Body of pancreas (tissue), 4 donors: ENCODE measurements around the gene MVD. TPM values are rescaled to one million over a fixed set of nuclear protein-coding genes. Genes with fewer than 3 reads are reported as not detected.

Source experiments
- ATAC-seq: fragments of 150-250 bp; one replicate; pipeline ENCODE4 v1.9.1; 2016
- DNase-seq, 4 donors: peaks; one replicate each; pipeline ENCODE4 v3.0.0-alpha.2; 2019
- H3K27ac ChIP-seq, 4 donors: fragments of 200-600 bp; sonication (generic); 1 replicate in 3 of 4; 2 replicates in 1 of 4; pipeline versions ENCODE4 v1.5.1 to v1.6.1; 2016 to 2019; ENCODE audit warnings: mild to moderate bottlenecking in 1 of 4, mixed read lengths in 1 of 4, moderate library complexity in 1 of 4
- H3K27me3 ChIP-seq, 2 donors: fragments of 200-600 bp; sonication (generic); one replicate each; pipeline ENCODE4 v1.6.0; 2016; ENCODE audit warnings: mild to moderate bottlenecking in 1 of 2
- H3K36me3 ChIP-seq, 2 donors: fragments of 200-600 bp; sonication (generic); replicated peaks in 1 of 2; 2 replicates each; pipeline ENCODE4 v1.5.1; 2016; ENCODE audit warnings: low read depth in 2 of 2; ENCODE audit not compliant: insufficient read depth in 1 of 2
- H3K4me1 ChIP-seq: fragments of 200-600 bp; sonication (generic); one replicate; pipeline ENCODE4 v1.6.0; 2016
- H3K4me3 ChIP-seq, 2 donors: fragments of 200-600 bp; sonication (generic); 1 replicate in 1 of 2; 2 replicates in 1 of 2; pipeline ENCODE4 v1.5.1; 2016 to 2019
- H3K9me3 ChIP-seq, 3 donors: fragments of 200-600 bp; sonication (generic); 1 replicate in 2 of 3; 2 replicates in 1 of 3; pipeline ENCODE4 v1.5.1; 2016
- POLR2A ChIP-seq, 3 donors: fragments of 450-650 bp; IDR thresholded peaks; one replicate each; pipeline ENCODE4 v1.6.1; 2016; ENCODE audit warnings: antibody characterized with exemption in 3 of 3, mild to moderate bottlenecking in 2 of 3
- WGBS, 2 donors: methylation state at CpG; one replicate each; pipeline ENCODE4 v1.1.5; 2017; 5-methylcytosine and 5-hydroxymethylcytosine counted together
- intact Hi-C: fragments of 100-400 bp; cut with DNase I; formaldehyde crosslinking; loops from one replicate; pipeline ENCODE4 v1.15.1; 2023
- total RNA-seq, 2 donors: library from RNA; depleted of rRNA; stranded (reverse); fragments of >200 nt; gene quantifications; one replicate each; pipeline ENCODE4 v1.1.0, GENCODE V29; 2016
- TF ChIP-seq, protein P1 (sequence below), 7 experiments: fragments of 450-650 bp in 4 of 7; fragments of 200-600 bp in 3 of 7; sonication (generic) in 3 of 7; IDR thresholded peaks; one replicate each; pipeline ENCODE4 v1.5.1; 2016 to 2019; ENCODE audit warnings: antibody characterized with exemption in 7 of 7

The MVD gene
- total RNA-seq, 2 donors from 2014 or later: 16.9 to 28.7 TPM

DNA sequence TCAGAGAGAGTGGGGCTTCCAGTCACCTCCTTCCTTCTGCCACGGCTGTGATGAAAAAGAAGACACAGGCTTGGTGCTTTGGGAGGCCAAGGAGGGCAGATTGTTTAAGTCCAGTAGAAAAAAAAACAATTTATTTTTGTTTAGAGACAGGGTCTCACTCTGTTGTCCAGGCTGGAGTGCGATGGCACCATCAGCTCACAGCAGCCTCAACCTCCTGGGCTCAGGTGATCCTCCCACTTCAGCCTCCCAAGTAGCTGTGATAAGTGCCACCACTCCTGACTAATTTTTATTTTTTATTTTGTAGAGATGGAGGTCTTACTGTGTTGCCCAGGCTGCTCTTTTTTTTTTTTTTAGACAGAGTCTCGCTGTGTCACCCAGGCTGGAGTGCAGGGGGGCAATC is 2.7 kb upstream of the MVD start:
- Histone ChIP-seq H3K9me3 (no peaks in the 10 kb centered on the region), H3K4me1 (peaks cover 22% of the 10 kb centered on the region), H3K27ac (peak overlapping the region in 2 of 4 donors; percentile 51 to 61), H3K4me3 (no peak overlapping the region), H3K27me3 (no peaks in the 10 kb centered on the region), H3K36me3 (no peaks in the 10 kb centered on the region)
- DNase-seq: no peak
- no peak for TF ChIP-seq POLR2A (IDR thresholded peaks at IDR 0.05)
- TF ChIP-seq, protein P1, sequence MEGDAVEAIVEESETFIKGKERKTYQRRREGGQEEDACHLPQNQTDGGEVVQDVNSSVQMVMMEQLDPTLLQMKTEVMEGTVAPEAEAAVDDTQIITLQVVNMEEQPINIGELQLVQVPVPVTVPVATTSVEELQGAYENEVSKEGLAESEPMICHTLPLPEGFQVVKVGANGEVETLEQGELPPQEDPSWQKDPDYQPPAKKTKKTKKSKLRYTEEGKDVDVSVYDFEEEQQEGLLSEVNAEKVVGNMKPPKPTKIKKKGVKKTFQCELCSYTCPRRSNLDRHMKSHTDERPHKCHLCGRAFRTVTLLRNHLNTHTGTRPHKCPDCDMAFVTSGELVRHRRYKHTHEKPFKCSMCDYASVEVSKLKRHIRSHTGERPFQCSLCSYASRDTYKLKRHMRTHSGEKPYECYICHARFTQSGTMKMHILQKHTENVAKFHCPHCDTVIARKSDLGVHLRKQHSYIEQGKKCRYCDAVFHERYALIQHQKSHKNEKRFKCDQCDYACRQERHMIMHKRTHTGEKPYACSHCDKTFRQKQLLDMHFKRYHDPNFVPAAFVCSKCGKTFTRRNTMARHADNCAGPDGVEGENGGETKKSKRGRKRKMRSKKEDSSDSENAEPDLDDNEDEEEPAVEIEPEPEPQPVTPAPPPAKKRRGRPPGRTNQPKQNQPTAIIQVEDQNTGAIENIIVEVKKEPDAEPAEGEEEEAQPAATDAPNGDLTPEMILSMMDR (IDR thresholded peaks at IDR 0.05): no peak
- ATAC-seq: no peak
- intact Hi-C loops: no loop called here
- WGBS, 2 donors: 88 to 92% methylated on average over 3 of the region's 3 CpGs

DNA sequence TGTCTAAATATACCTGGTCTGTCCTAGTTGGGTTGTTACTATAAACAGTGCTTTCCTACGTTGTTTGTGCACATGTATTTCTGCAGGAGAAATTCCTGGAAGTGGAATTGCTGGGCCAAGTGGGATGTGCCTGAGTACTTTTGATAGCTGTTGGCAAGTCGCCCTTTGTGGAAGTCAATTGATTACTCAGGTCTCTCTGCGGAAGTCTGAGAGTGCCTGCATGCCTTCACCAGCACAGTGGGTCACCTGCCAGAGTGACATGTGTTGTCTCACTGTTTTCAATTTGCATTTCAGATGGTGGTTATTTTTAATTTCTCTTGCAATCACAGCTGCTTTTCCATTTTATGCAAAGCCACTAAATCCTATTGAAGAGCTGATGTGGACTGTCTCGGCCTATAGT is 2.3 kb upstream of the MVD start:
- Histone ChIP-seq H3K4me1 (peaks cover 22% of the 10 kb centered on the region), H3K27me3 (no peaks in the 10 kb centered on the region), H3K4me3 (no peak overlapping the region), H3K27ac (peak overlapping the region in 2 of 4 donors; percentile 51 to 61), H3K36me3 (no peaks in the 10 kb centered on the region), H3K9me3 (no peaks in the 10 kb centered on the region)
- intact Hi-C loops: no loop called here
- peak; percentile 61 to 80 (median 71) for DNase-seq
- no peak for ATAC-seq
- TF ChIP-seq, protein P1 (IDR thresholded peaks at IDR 0.05): no peak
- no peak for TF ChIP-seq POLR2A (IDR thresholded peaks at IDR 0.05)
- 21 to 36% methylated on average over 4 of the region's 4 CpGs for WGBS, 2 donors

DNA sequence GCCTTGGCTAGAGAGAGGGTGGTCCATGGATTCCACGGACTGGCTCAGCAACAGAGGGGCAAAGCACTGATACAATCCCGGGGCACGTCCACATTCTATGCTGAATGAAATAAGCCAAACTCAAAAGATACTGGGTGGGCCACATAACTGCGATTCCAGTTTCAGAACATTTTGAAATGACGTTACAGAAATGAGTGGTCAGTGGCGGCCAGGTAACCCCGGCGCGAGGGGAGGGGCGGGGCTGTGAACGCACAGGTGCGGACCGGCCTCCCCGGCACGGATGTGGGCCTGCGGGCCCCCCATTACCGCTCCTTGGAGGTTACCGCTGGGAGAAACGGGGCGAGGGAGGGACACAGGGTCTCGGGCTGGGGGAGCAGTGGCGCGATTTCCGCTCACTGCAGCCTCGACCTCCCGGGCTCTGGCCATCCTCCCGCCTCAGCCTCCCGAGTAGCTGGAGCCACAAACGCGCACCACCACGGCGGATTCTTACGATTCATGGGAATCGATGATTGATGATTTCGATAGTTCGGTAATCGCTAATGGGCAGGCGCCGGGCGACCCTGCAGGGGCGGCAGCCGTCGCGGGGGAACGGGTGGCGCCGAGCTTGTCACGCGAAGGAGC is 559 bp downstream of the MVD start:
- WGBS, 2 donors: 2% methylated on average over 19 to 49 of the region's 49 CpGs
- Histone ChIP-seq H3K36me3 (no peaks in the 10 kb centered on the region), H3K9me3 (no peaks in the 10 kb centered on the region), H3K4me1 (peaks cover 22% of the 10 kb centered on the region), H3K27ac (peak overlapping the region; percentile 64 to 85 (median 70)), H3K4me3 (peak overlapping the region; percentile 66 to 69), H3K27me3 (no peaks in the 10 kb centered on the region)
- DNase-seq: peak in 1 of 4 donors; percentile 46
- TF ChIP-seq POLR2A (IDR thresholded peaks at IDR 0.05): no peak
- TF ChIP-seq, protein P1 (IDR thresholded peaks at IDR 0.05): no peak
- no peak for ATAC-seq
- intact Hi-C loops: no loop called here

DNA sequence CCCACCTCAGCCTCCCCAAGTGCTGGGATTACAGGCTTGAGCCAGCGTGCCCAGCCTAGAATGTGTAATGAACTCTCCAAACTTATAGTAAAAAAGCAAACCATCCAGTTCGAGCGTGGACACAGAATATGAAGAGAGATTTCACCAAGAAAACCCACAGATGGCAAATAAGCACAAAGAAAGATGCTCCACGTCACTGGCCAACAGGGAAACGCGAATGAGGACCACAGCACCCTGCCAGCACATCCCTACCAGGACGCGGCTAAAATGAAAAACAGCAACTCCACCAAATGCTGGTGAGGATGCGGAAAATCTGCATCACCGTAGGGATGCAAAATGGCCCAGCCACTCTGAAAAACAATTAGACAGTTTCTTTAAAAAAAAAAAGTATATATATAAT is 1.4 kb downstream of the MVD start:
- TF ChIP-seq, protein P1 (IDR thresholded peaks at IDR 0.05): no peak
- TF ChIP-seq POLR2A (IDR thresholded peaks at IDR 0.05): no peak
- Histone ChIP-seq H3K27me3 (no peaks in the 10 kb centered on the region), H3K27ac (no peak overlapping the region), H3K9me3 (no peaks in the 10 kb centered on the region), H3K4me3 (no peak overlapping the region), H3K36me3 (no peaks in the 10 kb centered on the region), H3K4me1 (peaks cover 22% of the 10 kb centered on the region)
- 80 to 83% methylated on average over 10 of the region's 10 CpGs for WGBS, 2 donors
- ATAC-seq: no peak
- no peak for DNase-seq
- intact Hi-C loops: no loop called here

DNA sequence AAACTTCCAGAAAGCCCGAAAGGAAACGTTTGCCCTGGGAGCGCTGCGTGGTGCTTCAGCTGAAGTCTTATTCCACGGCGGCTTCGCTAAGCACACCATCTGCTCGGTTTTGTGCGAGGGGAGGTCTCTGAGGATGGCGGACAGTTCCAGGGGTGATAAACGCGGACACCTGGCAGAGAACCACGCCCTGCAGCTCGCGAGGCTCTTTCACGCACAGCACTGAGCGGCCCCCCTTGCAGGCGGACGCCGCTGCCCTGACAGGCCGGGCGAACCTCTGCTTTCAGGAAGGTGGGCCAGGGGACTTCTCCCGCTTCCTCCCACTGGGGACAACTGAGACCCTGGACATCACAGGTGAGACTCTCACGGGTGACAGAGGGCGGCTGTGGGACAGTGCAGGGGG is 3.7 kb downstream of the MVD start:
- no peak for TF ChIP-seq POLR2A (IDR thresholded peaks at IDR 0.05)
- TF ChIP-seq, protein P1 (IDR thresholded peaks at IDR 0.05): no peak

More for the DNA sequence above, 3.7 kb downstream of the MVD start:
- no peak overlapping the region for H3K4me3 ChIP-seq
- DNase-seq: no peak
- intact Hi-C loops: no loop called here
- peaks cover 6% of the 10 kb centered on the region for H3K4me1 ChIP-seq
- WGBS, 2 donors: 88 to 90% methylated on average over 10 to 24 of the region's 25 CpGs
- H3K27ac ChIP-seq: no peak overlapping the region
- no peaks in the 10 kb centered on the region for H3K27me3 ChIP-seq
- H3K36me3 ChIP-seq: no peaks in the 10 kb centered on the region
- ATAC-seq: no peak
- H3K9me3 ChIP-seq: no peaks in the 10 kb centered on the region
